ENCODE data around the gene CREG1. TPM values are rescaled to one million over a fixed set of nuclear protein-coding genes. Genes with fewer than 3 reads are reported as not detected.

The CREG1 gene
- total and polyA plus RNA-seq, 7 donors, result 48.0 to 180 (median 139) TPM

GRCh38 chr1:167567663-167568062, 14.1 kb upstream of the CREG1 start:
- WGBS, 2 donors, result 32 to 70% methylated on average over 5 of the region's 5 CpGs

DNA sequence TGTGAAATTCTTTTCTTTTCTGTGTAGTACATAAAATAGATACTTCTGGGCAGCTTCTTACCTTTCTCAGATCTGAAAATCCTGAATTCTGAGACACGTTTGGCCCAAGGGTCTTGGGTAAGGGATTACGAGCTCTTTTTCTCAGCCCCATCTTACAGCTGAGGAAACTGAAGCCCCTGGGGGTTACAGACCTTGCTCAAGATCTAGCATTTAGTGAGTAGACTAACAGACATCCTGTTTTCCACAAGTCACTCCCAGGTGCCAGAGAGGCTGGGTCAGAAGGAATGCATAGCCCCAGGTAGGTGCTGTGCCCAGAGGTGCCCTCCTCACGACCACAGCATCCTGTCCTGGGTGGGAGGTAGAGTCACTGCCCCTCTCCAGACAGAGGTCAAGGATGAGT, 13.2 kb upstream of the CREG1 start:
- 72 to 89% methylated on average over 3 of the region's 3 CpGs for WGBS, 2 donors
- no peaks in the 10 kb centered on the region for H3K4me1 ChIP-seq
- intact Hi-C loops (cut with DNase I), result no loop called here
- H3K27me3 ChIP-seq, result no peaks in the 10 kb centered on the region
- no peaks in the 10 kb centered on the region for H3K36me3 ChIP-seq
- no peaks in the 10 kb centered on the region for H3K9me3 ChIP-seq
- no peak for DNase-seq
- H3K27ac ChIP-seq, result no peak overlapping the region
- no peak for TF ChIP-seq EP300 (IDR thresholded peaks at IDR 0.05)
- TF ChIP-seq POLR2A (IDR thresholded peaks at IDR 0.05), result no peak
- TF ChIP-seq CTCF (IDR thresholded peaks at IDR 0.05), result no peak
- TF ChIP-seq POLR2AphosphoS5 (IDR thresholded peaks at IDR 0.05), result no peak
- no peak overlapping the region for H3K4me3 ChIP-seq

More at GRCh38 chr1:167567663-167568062, 14.1 kb upstream of the CREG1 start:
- no peak for DNase-seq
- no peak overlapping the region for H3K27ac ChIP-seq
- no peak overlapping the region for H3K4me3 ChIP-seq
- H3K27me3 ChIP-seq, result no peaks in the 10 kb centered on the region
- H3K4me1 ChIP-seq, result no peaks in the 10 kb centered on the region
- intact Hi-C loops (cut with DNase I), result no loop called here
- no peak for TF ChIP-seq POLR2AphosphoS5 (IDR thresholded peaks at IDR 0.05)
- no peak for TF ChIP-seq POLR2A (IDR thresholded peaks at IDR 0.05)
- no peak for TF ChIP-seq EP300 (IDR thresholded peaks at IDR 0.05)
- no peaks in the 10 kb centered on the region for H3K9me3 ChIP-seq
- H3K36me3 ChIP-seq, result no peaks in the 10 kb centered on the region

DNA sequence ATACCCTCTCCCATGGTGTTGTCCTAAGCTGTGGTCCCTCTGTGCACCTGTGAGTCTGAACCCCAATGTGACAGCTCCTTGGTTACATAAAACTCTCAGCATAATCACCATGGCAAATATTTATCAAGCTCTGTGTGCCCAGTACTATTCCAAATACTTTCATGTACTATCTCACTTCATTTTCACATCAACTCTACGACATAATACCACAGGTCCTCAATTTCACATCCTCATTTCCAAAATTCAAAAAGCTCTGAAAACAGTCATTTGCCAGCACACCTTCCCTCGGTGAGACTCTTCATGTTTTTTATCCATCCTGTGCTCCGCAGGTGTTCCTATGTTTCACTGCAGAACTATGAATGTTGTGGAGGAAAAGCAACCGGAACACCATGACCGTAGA, 12.4 kb upstream of the CREG1 start:
- H3K27ac ChIP-seq, result no peak overlapping the region
- H3K4me1 ChIP-seq, result no peaks in the 10 kb centered on the region
- no peaks in the 10 kb centered on the region for H3K36me3 ChIP-seq
- no peaks in the 10 kb centered on the region for H3K9me3 ChIP-seq
- 85% methylated on average over 5 of the region's 5 CpGs for WGBS, 2 donors
- no peak for TF ChIP-seq POLR2A (IDR thresholded peaks at IDR 0.05)
- TF ChIP-seq POLR2AphosphoS5 (IDR thresholded peaks at IDR 0.05), result no peak
- no peaks in the 10 kb centered on the region for H3K27me3 ChIP-seq
- no peak overlapping the region for H3K4me3 ChIP-seq
- intact Hi-C loops (cut with DNase I), result no loop called here
- DNase-seq, result no peak

DNA sequence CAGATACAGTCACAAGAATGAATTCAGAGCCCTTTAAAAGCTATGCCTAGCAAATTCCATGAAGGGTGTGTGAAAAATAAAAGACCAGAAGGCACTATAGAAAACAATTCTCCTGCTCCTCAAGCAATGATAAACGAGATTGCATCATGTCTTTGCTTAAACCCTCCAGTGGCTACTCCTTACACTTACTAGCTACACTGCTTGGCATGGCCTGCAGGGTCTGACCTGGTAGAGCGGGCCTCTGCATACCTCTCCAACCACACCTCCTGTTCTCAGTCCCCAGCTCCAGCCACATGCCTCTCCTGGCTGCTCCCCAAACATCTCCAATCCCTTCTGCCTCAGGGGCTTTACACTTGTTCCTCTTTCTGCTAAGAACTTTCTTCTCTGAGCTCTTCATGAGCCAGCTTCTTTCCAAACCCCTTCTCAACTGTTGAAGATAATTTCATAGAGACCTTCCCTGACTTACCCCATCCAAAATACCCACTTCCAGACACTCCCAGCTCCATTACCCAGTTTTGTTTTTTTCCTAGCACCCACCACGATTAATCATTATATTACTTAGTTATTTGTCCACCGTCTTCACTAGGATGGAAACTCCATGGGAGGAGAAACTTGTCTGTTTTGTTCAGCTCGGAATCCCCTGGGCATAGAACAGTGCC, 11.2 kb upstream of the CREG1 start:
- DNase-seq, result no peak
- 80 to 84% methylated on average over 5 of the region's 5 CpGs for WGBS, 2 donors
- intact Hi-C loops (cut with DNase I), result no loop called here
- Histone ChIP-seq H3K27ac (no peak overlapping the region), H3K4me1 (no peaks in the 10 kb centered on the region), H3K4me3 (no peak overlapping the region), H3K27me3 (no peaks in the 10 kb centered on the region), H3K9me3 (no peaks in the 10 kb centered on the region), H3K36me3 (no peaks in the 10 kb centered on the region)
- TF ChIP-seq POLR2AphosphoS5 (IDR thresholded peaks at IDR 0.05), result no peak
- TF ChIP-seq EP300 (IDR thresholded peaks at IDR 0.05), result no peak
- TF ChIP-seq POLR2A (IDR thresholded peaks at IDR 0.05), result no peak
- TF ChIP-seq CTCF (IDR thresholded peaks at IDR 0.05), result no peak

GRCh38 chr1:167563579-167564246, 10.2 kb upstream of the CREG1 start:
- H3K4me1 ChIP-seq, result no peaks in the 10 kb centered on the region
- DNase-seq, result peak; percentile 65
- H3K36me3 ChIP-seq, result no peaks in the 10 kb centered on the region
- no peak overlapping the region for H3K27ac ChIP-seq
- intact Hi-C loops (cut with DNase I), result no loop called here
- 75 to 83% methylated on average over 7 of the region's 7 CpGs for WGBS, 2 donors
- no peaks in the 10 kb centered on the region for H3K9me3 ChIP-seq
- H3K4me3 ChIP-seq, result no peak overlapping the region
- no peaks in the 10 kb centered on the region for H3K27me3 ChIP-seq
- peak in 1 of 4 donors; percentile 12 for TF ChIP-seq POLR2AphosphoS5 (IDR thresholded peaks at IDR 0.05)
- no peak for TF ChIP-seq EP300 (IDR thresholded peaks at IDR 0.05)

GRCh38 chr1:167562702-167563101, 9.1 kb upstream of the CREG1 start:
- Histone ChIP-seq H3K36me3 (no peaks in the 10 kb centered on the region), H3K27ac (no peak overlapping the region), H3K27me3 (no peaks in the 10 kb centered on the region), H3K9me3 (no peaks in the 10 kb centered on the region), H3K4me1 (no peaks in the 10 kb centered on the region), H3K4me3 (no peak overlapping the region)
- no peak for TF ChIP-seq EP300 (IDR thresholded peaks at IDR 0.05)
- TF ChIP-seq CTCF (IDR thresholded peaks at IDR 0.05), result no peak
- no peak for TF ChIP-seq POLR2A (IDR thresholded peaks at IDR 0.05)
- no peak for TF ChIP-seq POLR2AphosphoS5 (IDR thresholded peaks at IDR 0.05)
- intact Hi-C loops (cut with DNase I), result no loop called here
- DNase-seq, result no peak
- 83 to 92% methylated on average over 1 of the region's 1 CpG for WGBS, 2 donors

Measured in sigmoid colon (tissue), 7 donors.